HG03097 (cell line): ENCODE results near the gene ARSK.
"Not testable (repeated sequence)": the region's sequence is repeated elsewhere in the genome, so short reads cannot be mapped to it uniquely, and the experiment has no call there.

ENCODE experiments used
- ATAC-seq: cut with Tn5 transposase; IDR thresholded peaks from one replicate; pipeline ENCODE4 v1.9.1; 2021; ENCODE audit not compliant: unreplicated experiment, low FRiP score

ARSK gene

DNA sequence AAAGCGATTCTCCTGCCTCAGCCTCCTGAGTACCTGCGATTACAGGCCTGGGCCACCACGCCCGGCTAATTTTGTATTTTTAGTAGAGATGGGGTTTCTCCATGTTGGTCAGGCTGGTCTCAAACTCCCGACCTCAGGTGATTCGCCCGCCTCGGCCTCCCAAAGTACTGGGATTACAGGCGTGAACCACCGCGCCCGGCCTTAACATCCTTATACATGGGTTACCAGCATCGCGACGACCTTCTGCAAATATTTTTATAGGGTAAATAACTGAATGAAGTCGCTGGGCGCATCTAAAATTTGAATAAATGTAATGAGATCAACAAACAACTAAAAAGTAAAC lies 91.3 kb downstream of the ARSK start:
- ATAC-seq = not testable (repeated sequence)

DNA sequence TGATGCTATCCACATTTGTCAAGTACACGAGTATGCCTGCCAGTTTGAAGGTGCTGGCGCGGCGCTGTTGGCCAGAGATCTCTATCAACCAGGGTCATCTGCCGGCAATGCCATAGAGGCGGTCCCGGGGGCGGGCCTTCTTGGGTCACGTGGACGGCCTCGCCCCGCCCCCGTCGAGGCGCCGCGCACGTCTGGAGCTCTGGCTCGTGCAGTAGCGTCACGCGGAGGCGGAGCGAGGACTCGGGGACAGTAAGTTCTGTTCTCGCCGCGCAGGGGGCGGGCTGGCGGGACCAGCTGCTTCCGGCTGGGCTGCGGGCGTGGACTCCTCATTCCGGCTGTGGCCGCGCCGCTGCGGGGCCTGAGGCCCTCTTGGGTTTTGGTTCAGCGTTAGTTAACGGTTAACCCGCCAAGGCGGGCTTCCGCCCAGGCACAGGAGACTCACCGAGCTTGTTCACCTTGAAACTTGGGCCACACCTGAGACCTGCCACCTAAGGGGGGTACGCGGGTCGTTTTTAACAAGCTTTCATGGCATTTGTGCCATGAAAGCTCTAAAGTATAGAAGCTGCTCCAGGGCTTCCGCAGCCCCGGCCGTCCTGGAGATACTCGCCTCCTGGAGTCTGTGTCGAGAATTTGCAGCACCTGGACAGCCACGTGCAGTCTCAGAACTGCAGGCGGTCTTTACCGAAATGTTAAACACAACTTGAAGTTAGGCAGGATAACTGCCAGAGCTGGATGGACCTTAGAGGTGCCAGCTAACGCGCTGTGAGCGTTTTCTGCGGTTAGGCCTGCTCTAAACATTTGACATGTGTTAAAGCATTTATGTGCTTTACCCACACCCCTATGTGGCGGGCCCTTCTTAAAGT lies 91.9 kb downstream of the ARSK start, which contains the start of gene RFESD:
TSS of gene RFESD (plus strand) at position 209 of the 863 bp plus-strand sequence. CDS start 5,495 bp downstream, outside the sequence.
- ATAC-seq = peak; percentile 98

DNA sequence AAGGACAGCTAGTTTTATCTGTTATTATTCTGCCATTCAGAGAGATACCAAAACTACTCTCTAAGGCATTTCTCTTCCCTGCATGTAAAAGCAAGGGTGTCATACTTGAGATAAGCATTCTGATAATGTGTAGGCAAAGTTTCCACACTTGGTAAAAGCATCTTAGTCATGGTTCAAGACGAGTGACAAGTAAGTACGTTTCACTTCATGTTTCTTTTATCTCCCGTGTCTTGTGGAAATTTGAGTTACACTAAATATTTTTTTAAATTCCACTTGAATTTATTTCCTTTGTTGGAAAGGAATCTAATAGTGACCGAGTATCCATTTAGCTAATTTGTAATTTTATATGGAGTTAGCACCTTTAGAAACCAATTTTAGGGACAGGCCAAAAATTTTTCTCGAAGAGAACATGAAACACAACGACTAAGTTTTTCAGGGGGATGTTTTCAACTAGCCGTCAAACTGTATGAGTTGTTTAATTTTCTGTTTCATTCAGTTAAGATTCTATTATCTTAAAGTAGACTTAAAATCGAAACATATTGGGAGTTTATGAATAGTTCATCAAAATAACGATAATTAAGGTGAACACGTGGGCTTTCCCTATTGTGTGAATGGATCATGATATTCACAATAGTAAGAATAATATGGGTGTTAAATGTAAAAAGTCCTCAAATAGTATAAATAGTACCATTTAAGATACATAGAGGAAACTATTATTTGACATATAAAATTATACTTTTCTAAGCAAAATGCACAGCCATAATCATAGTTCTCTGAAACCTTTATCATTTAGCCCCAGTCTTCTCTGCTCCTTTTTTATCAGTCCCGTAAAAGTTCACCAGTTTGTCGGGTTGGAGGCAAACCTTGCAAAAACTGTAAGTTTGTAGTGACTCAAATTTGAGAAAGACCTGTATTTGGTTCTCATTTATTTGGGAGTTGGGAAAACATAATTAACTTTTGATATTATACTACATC lies 93.3 kb downstream of the ARSK start:
- ATAC-seq = no peak

DNA sequence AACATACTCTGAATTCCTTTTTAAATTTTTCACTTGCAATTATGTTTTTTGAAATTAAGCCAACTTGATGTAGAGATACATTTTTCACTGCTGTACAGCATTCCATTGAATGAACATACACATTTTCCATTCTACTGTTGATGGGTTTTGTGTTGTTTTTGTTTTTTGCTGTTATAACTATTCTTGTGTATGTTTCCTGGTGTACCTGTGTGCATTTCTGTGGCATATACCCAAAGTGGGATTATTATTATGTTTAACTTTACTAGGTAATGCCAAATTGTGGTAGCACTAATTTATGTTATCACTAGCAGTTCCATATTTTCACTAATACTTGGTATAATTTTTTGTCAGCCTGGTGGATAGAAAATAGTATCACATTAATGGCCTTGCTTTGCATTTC lies 94.4 kb downstream of the ARSK start:
- no peak for ATAC-seq

DNA sequence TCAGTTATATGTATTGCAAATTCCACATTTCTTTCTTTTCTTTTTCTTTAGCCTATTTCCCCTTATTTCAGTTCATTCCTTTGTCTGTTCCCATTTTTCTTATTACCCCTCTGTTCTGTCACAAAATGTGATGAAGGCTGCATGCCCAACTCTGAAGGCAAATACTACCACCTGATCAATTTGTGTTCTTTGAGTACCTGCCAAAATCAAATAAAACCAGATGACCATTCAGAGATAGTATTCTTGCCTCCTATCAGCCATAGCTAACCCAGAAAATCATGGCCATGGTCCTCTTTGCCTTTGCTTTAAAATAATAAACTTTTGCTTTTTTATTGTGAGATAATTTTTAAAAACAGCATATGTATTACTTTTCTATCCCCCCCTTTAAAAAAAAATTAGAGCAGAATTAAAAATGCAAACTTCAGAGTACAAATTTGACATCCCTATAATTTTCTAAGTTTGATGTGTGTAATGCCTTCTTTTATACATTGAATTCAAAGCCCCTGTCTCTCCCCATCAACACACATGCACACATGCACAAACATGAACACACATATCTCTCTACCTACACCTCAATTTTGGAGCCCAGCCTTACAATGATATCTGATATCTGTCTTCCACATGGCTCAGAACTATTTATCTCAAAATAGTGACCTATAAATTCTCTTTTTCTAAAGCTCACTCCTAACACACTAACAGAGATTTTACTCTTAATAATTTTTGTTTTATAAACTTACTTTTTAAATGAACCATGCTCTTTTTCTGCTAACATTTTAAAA lies 95.1 kb downstream of the ARSK start:
- ATAC-seq = no peak

DNA sequence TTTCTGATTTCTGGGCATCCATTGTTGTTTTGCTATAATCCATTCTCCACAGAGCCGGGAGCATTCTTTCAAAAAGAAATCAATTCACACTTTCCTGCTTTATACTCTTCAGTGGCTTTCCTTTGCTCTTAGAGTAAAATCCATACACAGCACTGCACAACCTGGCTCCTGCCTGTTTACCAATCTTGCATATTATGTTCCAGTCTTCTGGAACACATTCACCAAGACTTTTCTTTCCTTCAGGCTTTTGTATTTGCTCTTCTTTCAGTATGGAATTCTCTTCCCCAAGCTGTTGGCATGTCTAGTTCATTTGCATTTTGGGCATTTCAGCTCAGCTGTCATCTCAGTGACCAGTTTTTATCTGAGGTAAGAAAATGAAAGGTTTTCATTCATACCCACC lies 97.9 kb downstream of the ARSK start:
- ATAC-seq = no peak

DNA sequence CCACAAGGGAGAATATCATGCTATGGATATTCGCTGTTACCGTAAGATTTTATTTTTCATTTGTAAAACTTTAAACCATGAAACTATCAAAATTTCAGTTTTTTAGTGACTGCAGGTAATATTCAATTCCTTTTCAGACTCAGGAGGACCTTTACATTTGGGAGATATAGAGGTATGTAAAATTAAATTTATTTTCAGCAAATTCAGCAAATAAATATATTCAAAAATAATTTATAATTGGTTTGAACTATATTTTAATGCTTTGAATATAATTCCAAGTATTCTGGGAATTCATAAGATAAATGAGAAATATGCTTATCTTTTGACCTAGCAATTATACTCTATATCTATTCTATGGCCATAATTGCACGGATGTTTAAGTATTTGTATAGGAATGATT lies 99.3 kb downstream of the ARSK start:
- ATAC-seq = no peak
